H9 (cell line): ENCODE results near the gene GTPBP6. TPM values are rescaled to one million over a fixed set of nuclear protein-coding genes. Genes with fewer than 3 reads are reported as not detected.
"Not testable (repeated sequence)": the region's sequence is repeated elsewhere in the genome, so short reads cannot be mapped to it uniquely, and the experiment has no call there.

Source experiments
- DNase-seq: peaks from one replicate; pipeline ENCODE4 v3.0.0-alpha.2; 2017
- H2AFZ ChIP-seq: one replicate; pipeline ENCODE4 v1.6.1; 2013; ENCODE audit warnings: mild to moderate bottlenecking, low read length, control low read depth, moderate library complexity
- H2AK5ac ChIP-seq: 2 replicates; pipeline ENCODE4 v1.6.1; 2013; ENCODE audit warnings: low read length, control low read depth, mixed read lengths; ENCODE audit not compliant: insufficient read length
- H2BK120ac ChIP-seq: one replicate; pipeline ENCODE4 v1.6.1; 2013; ENCODE audit warnings: low read depth, mild to moderate bottlenecking, low read length, control low read depth, inconsistent platforms; ENCODE audit not compliant: poor library complexity, severe bottlenecking
- H2BK12ac ChIP-seq: 2 replicates; pipeline ENCODE4 v1.6.1; 2013; ENCODE audit warnings: low read length, control low read depth, mixed read lengths, low read depth; ENCODE audit not compliant: insufficient read length
- H2BK15ac ChIP-seq: 2 replicates; pipeline ENCODE4 v1.6.1; 2013; ENCODE audit warnings: low read depth, low read length, control low read depth
- H2BK20ac ChIP-seq: one replicate; pipeline ENCODE4 v1.6.1; 2013; ENCODE audit warnings: low read depth, mild to moderate bottlenecking, low read length, control low read depth, inconsistent platforms; ENCODE audit not compliant: poor library complexity, severe bottlenecking
- H2BK5ac ChIP-seq: 2 replicates; pipeline ENCODE4 v1.6.1; 2013; ENCODE audit warnings: low read length, control low read depth, mixed read lengths; ENCODE audit not compliant: insufficient read length
- H3K14ac ChIP-seq: 2 replicates; pipeline ENCODE4 v1.6.1; 2013; ENCODE audit warnings: low read length, control low read depth; ENCODE audit not compliant: insufficient read depth
- H3K18ac ChIP-seq: 2 replicates; pipeline ENCODE4 v1.6.1; 2013; ENCODE audit warnings: low read depth, mild to moderate bottlenecking, mixed read lengths, low read length, control low read depth; ENCODE audit not compliant: insufficient read length
- H3K23ac ChIP-seq: 2 replicates; pipeline ENCODE4 v1.6.1; 2013; ENCODE audit warnings: low read length, control low read depth, mixed read lengths, low read depth; ENCODE audit not compliant: insufficient read length
- H3K23me2 ChIP-seq: 2 replicates; pipeline ENCODE4 v1.6.1; 2013; ENCODE audit warnings: low read depth, mild to moderate bottlenecking, mixed read lengths, low read length, control low read depth; ENCODE audit not compliant: insufficient read length, poor library complexity, severe bottlenecking
- H3K27ac ChIP-seq: 2 replicates; pipeline ENCODE4 v1.5.1; 2013; ENCODE audit warnings: low read length, control low read depth, mixed read lengths, low read depth; ENCODE audit not compliant: insufficient read length
- H3K27me3 ChIP-seq: 2 replicates; pipeline ENCODE4 v1.6.1; 2013; ENCODE audit warnings: low read length, control low read depth, inconsistent platforms; ENCODE audit not compliant: insufficient read depth
- H3K4ac ChIP-seq: 2 replicates; pipeline ENCODE4 v1.6.1; 2013; ENCODE audit warnings: low read depth, mild to moderate bottlenecking, control low read depth, inconsistent platforms, low read length, moderate library complexity
- H3K4me1 ChIP-seq: 2 replicates; pipeline ENCODE4 v1.6.1; 2013; ENCODE audit warnings: low read length, control low read depth, inconsistent platforms; ENCODE audit not compliant: insufficient read depth
- H3K4me2 ChIP-seq: 2 replicates; pipeline ENCODE4 v1.6.1; 2013; ENCODE audit warnings: low read length, control low read depth, mixed read lengths; ENCODE audit not compliant: insufficient read length, insufficient read depth
- H3K56ac ChIP-seq: 2 replicates; pipeline ENCODE4 v1.6.1; 2013; ENCODE audit warnings: low read depth, mild to moderate bottlenecking, mixed read lengths, low read length, control low read depth; ENCODE audit not compliant: insufficient read length
- H3K79me1 ChIP-seq: 2 replicates; pipeline ENCODE4 v1.6.1; 2013; ENCODE audit warnings: low read depth, mild to moderate bottlenecking, moderate library complexity, low read length, control low read depth, inconsistent platforms; ENCODE audit not compliant: insufficient read depth, poor library complexity, severe bottlenecking
- H3K79me2 ChIP-seq: 2 replicates; pipeline ENCODE4 v1.6.1; 2013; ENCODE audit warnings: low read length, control low read depth, inconsistent platforms; ENCODE audit not compliant: insufficient read depth
- H3K9ac ChIP-seq: 2 replicates; pipeline ENCODE4 v1.6.1; 2013; ENCODE audit warnings: low read length, control low read depth, mixed read lengths; ENCODE audit not compliant: insufficient read length; ENCODE audit errors: extremely low read depth
- H3K9me3 ChIP-seq: one replicate; pipeline ENCODE4 v1.6.1; 2013; ENCODE audit warnings: low read depth, low read length, inconsistent platforms; ENCODE audit not compliant: control insufficient read depth
- H3T11ph ChIP-seq: one replicate; pipeline ENCODE4 v1.6.1; 2013; ENCODE audit warnings: mild to moderate bottlenecking, low read length, control low read depth, inconsistent platforms
- H4K20me1 ChIP-seq: one replicate; pipeline ENCODE4 v1.6.1; 2013; ENCODE audit not compliant: control insufficient read depth, insufficient read length, insufficient read depth
- H4K5ac ChIP-seq: 2 replicates; pipeline ENCODE4 v1.6.1; 2013; ENCODE audit warnings: low read depth, mild to moderate bottlenecking, mixed read lengths, low read length, control low read depth; ENCODE audit not compliant: insufficient read length
- H4K8ac ChIP-seq: replicated peaks from 2 replicates; pipeline ENCODE4 v1.6.1; 2013; ENCODE audit warnings: low read length, control low read depth, mixed read lengths, low read depth; ENCODE audit not compliant: insufficient read length
- H4K91ac ChIP-seq: 2 replicates; pipeline ENCODE4 v1.6.1; 2013; ENCODE audit warnings: low read depth, mild to moderate bottlenecking, moderate library complexity, mixed read lengths, low read length, control low read depth; ENCODE audit not compliant: insufficient read length
- H3K27ac Mint-ChIP-seq, 3 experiments: 2 replicates in 2 of 3; 3 replicates in 1 of 3; pipeline ENCODE4 v1.8.0; 2020 to 2021; ENCODE audit warnings: mixed read lengths in 3 of 3, mild to moderate bottlenecking in 1 of 3, moderate library complexity in 1 of 3
- H3K27me3 Mint-ChIP-seq: 2 replicates; pipeline ENCODE4 v1.8.0; 2021; ENCODE audit warnings: low read depth, mild to moderate bottlenecking, moderate library complexity, mixed read lengths
- H3K36me3 Mint-ChIP-seq, 3 experiments: 2 replicates in 2 of 3; 3 replicates in 1 of 3; pipeline ENCODE4 v1.8.0; 2020 to 2021; ENCODE audit warnings: low read depth in 3 of 3, mixed read lengths in 3 of 3; ENCODE audit not compliant: insufficient read depth in 1 of 3
- H3K4me1 Mint-ChIP-seq, 2 experiments: 2 replicates each; pipeline ENCODE4 v1.8.0; 2020; ENCODE audit warnings: mixed read lengths in 2 of 2
- H3K4me3 Mint-ChIP-seq, 2 experiments: 2 replicates in 1 of 2; 3 replicates in 1 of 2; pipeline ENCODE4 v1.8.0; 2020 to 2021; ENCODE audit warnings: mild to moderate bottlenecking in 2 of 2, mixed read lengths in 2 of 2, moderate library complexity in 1 of 2
- H3K9me3 Mint-ChIP-seq, 2 experiments: 2 replicates in 1 of 2; 3 replicates in 1 of 2; pipeline ENCODE4 v1.8.0; 2020; ENCODE audit warnings: mild to moderate bottlenecking in 2 of 2, mixed read lengths in 2 of 2, moderate library complexity in 1 of 2
- WGBS: extraction: QIAGEN DNeasy Blood & Tissue Kit; methylation state at CpG from one replicate; pipeline ENCODE4 v1.1.7; 2013; ENCODE audit warnings: missing lambda C conversion rate, low lambda C conversion rate, mixed read lengths; ENCODE audit not compliant: insufficient read length; ENCODE audit errors: extremely low coverage; 5-methylcytosine and 5-hydroxymethylcytosine counted together
- total RNA-seq: library from RNA; stranded (reverse); gene quantifications from 2 replicates; pipeline ENCODE4 v1.2.1, GENCODE V29; 2021
- TF ChIP-seq, protein P1 (sequence below): fragments of 200-600 bp; sonication (generic); conservative IDR thresholded peaks from 3 replicates; pipeline ENCODE4 v1.8.0; 2021; ENCODE audit warnings: antibody characterized with exemption, mild to moderate bottlenecking

GTPBP6 gene
- total RNA-seq, 1 experiment from 2014 or later = 64.0 TPM

DNA sequence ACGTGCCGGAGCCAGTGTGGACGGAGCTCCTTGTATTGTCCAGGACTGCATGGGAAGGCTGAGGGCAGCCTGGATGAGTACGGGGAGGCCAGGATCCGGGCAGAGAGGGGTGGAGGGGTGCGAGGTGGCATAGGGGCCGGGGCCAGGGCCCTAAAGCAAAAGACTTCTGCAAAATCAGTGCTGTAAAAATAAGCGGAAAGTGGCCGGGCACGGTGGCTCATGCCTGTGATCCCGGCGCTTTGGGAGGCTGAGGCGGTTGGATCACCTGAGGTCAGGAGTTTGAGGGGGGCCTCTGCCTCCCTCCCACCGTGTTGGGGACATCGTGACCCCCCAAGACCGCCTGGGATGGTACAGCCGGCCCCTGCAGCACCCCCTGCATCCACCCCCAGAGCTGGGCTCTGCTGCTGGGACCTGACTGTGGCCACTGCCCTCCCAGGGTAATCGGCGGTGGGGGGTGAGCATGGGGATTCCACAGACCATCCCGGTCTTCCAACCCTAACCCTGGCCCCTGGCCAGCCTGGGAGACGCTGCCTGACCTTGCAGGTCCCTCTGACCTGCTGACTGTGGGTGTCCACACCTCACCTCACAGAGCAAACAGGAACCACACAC lies 60.8 kb downstream of the GTPBP6 start:
- Histone ChIP-seq H2BK120ac (no peak overlapping the region), H2BK5ac (no peak overlapping the region), H3K14ac (no peak overlapping the region), H3K9ac (no peak overlapping the region), H2BK12ac (no peak overlapping the region), H3T11ph (no peak overlapping the region), H2AFZ (no peak overlapping the region), H4K8ac (no peak overlapping the region), H3K4me1 (no peaks in the 10 kb centered on the region), H3K79me2 (no peaks in the 10 kb centered on the region), H3K27me3 (no peaks in the 10 kb centered on the region), H3K4ac (no peak overlapping the region), H2BK15ac (no peak overlapping the region), H4K5ac (no peak overlapping the region), H4K20me1 (no peaks in the 10 kb centered on the region), H2BK20ac (no peak overlapping the region), H3K79me1 (no peaks in the 10 kb centered on the region), H3K23ac (no peak overlapping the region), H3K9me3 (no peaks in the 10 kb centered on the region), H3K18ac (no peak overlapping the region), H4K91ac (no peak overlapping the region), H2AK5ac (no peak overlapping the region), H3K4me2 (no peak overlapping the region), H3K56ac (no peak overlapping the region), H3K27ac (no peak overlapping the region), H3K23me2 (no peaks in the 10 kb centered on the region)
- Mint-ChIP-seq H3K36me3 (no peaks in the 10 kb centered on the region), H3K4me1 (peaks cover 10 to 13% of the 10 kb centered on the region in 2 experiments), H3K4me3 (no peak overlapping the region), H3K27ac (no peak overlapping the region), H3K27me3 (peaks cover 4% of the 10 kb centered on the region), H3K9me3 (peaks cover 2 to 3% of the 10 kb centered on the region in 2 experiments; a peak in 2 of 5 replicates)
- no peak for DNase-seq
- WGBS = no CpG with 5 or more reads among the region's 21 CpGs
- TF ChIP-seq, protein P1, sequence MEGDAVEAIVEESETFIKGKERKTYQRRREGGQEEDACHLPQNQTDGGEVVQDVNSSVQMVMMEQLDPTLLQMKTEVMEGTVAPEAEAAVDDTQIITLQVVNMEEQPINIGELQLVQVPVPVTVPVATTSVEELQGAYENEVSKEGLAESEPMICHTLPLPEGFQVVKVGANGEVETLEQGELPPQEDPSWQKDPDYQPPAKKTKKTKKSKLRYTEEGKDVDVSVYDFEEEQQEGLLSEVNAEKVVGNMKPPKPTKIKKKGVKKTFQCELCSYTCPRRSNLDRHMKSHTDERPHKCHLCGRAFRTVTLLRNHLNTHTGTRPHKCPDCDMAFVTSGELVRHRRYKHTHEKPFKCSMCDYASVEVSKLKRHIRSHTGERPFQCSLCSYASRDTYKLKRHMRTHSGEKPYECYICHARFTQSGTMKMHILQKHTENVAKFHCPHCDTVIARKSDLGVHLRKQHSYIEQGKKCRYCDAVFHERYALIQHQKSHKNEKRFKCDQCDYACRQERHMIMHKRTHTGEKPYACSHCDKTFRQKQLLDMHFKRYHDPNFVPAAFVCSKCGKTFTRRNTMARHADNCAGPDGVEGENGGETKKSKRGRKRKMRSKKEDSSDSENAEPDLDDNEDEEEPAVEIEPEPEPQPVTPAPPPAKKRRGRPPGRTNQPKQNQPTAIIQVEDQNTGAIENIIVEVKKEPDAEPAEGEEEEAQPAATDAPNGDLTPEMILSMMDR = no peak

- DNase-seq, H3K79me1 ChIP-seq, H2AFZ ChIP-seq, H3K9me3 ChIP-seq, H3K36me3 Mint-ChIP-seq, H3K23ac ChIP-seq, H2BK15ac ChIP-seq, H2BK12ac ChIP-seq, H3K9ac ChIP-seq, H3K9me3 Mint-ChIP-seq, H3T11ph ChIP-seq, H3K4me3 Mint-ChIP-seq, H4K5ac ChIP-seq, H2AK5ac ChIP-seq, H3K23me2 ChIP-seq, H3K14ac ChIP-seq, H3K27me3 Mint-ChIP-seq, H3K18ac ChIP-seq, H4K8ac ChIP-seq, H3K4ac ChIP-seq, H4K20me1 ChIP-seq, H2BK5ac ChIP-seq, H3K56ac ChIP-seq, H2BK120ac ChIP-seq, H3K27me3 ChIP-seq, H3K27ac ChIP-seq, H3K4me2 ChIP-seq, H3K79me2 ChIP-seq, H4K91ac ChIP-seq, H2BK20ac ChIP-seq, H3K4me1 ChIP-seq, H3K27ac Mint-ChIP-seq: not testable (repeated sequence)
- H3K4me1 Mint-ChIP-seq = peaks cover 10 to 13% of the 10 kb centered on the region in 2 experiments
- WGBS = no CpG with 5 or more reads among the region's 14 CpGs
Observed at GRCh38 chrX:257054-257453, 61.5 kb downstream of the GTPBP6 start.
